K562 (cell line): ENCODE data around the gene SPEF1. TPM values are rescaled to one million over a fixed set of nuclear protein-coding genes. Genes with fewer than 3 reads are reported as not detected.

Experiments used
- CBFA2T2 ChIP-seq: fragments of 450-650 bp; conservative IDR thresholded peaks from 2 replicates; pipeline ENCODE4 v1.6.1; 2017; ENCODE audit warnings: mild to moderate bottlenecking
- CBX1 ChIP-seq: sonication (generic); IDR thresholded peaks from 2 replicates; pipeline ENCODE4 v1.6.1; 2016; ENCODE audit warnings: antibody characterized with exemption, low read depth, mild to moderate bottlenecking
- EWSR1 ChIP-seq: fragments of 450-650 bp; IDR thresholded peaks from 2 replicates; pipeline ENCODE4 v1.6.1; 2018; ENCODE audit warnings: borderline replicate concordance, mild to moderate bottlenecking, low read depth, moderate library complexity; ENCODE audit not compliant: partially characterized antibody
- GTF2A2 ChIP-seq: IDR thresholded peaks from 2 replicates; pipeline ENCODE4 v1.6.1; 2016; ENCODE audit warnings: mild to moderate bottlenecking, missing genetic modification characterization, missing compliant biosample characterization
- HNRNPK ChIP-seq: fragments of 200-400 bp; formaldehyde crosslinking; IDR thresholded peaks from one replicate; pipeline ENCODE4 v1.6.1; 2018; ENCODE audit warnings: mild to moderate bottlenecking, low read depth, low read length; ENCODE audit not compliant: poor library complexity, severe bottlenecking
- MCM2 ChIP-seq: fragments of 450-650 bp; IDR thresholded peaks from 2 replicates; pipeline ENCODE4 v1.6.1; 2017; ENCODE audit warnings: low read depth, mild to moderate bottlenecking
- MYC ChIP-seq, 2 experiments: fragments of 250-450 bp in 1 of 2; sonication (Bioruptor Pico) in 1 of 2; IDR thresholded peaks; 2 replicates each; pipeline versions ENCODE4 v1.5.1 to v1.6.1; 2012 to 2021; ENCODE audit warnings: low read depth in 2 of 2, borderline replicate concordance in 1 of 2, improper control_type of control experiment in 1 of 2, low read length in 1 of 2, mild to moderate bottlenecking in 1 of 2, moderate library complexity in 1 of 2
- NFIX ChIP-seq: fragments of 250-450 bp; sonication (Bioruptor Pico); IDR thresholded peaks from 2 replicates; pipeline ENCODE4 v1.4.0; 2020; ENCODE audit warnings: low read depth, mild to moderate bottlenecking, moderate library complexity
- NR2C2 ChIP-seq, 2 experiments: fragments of 200-800 bp in 1 of 2; sonication (Bioruptor generic) in 1 of 2; sonication (generic) in 1 of 2; formaldehyde crosslinking in 1 of 2; IDR thresholded peaks; 2 replicates each; pipeline versions ENCODE4 v1.6.1 to v1.8.0; 2016 to 2022; ENCODE audit warnings: mild to moderate bottlenecking in 1 of 2, missing compliant biosample characterization in 1 of 2, missing genetic modification characterization in 1 of 2, missing genetic modification reagents in 1 of 2
- POLR2B ChIP-seq: fragments of 450-650 bp; IDR thresholded peaks from 2 replicates; pipeline ENCODE4 v1.6.1; 2018; ENCODE audit warnings: low read depth; ENCODE audit not compliant: partially characterized antibody
- RBFOX2 ChIP-seq: fragments of 200-400 bp; formaldehyde crosslinking; IDR thresholded peaks from 2 replicates; pipeline ENCODE4 v1.6.1; 2017; ENCODE audit warnings: low read depth, mild to moderate bottlenecking, low read length, moderate library complexity
- TAF1 ChIP-seq: IDR thresholded peaks from 2 replicates; pipeline ENCODE4 v1.6.1; 2011; ENCODE audit warnings: mild to moderate bottlenecking, low read length, moderate library complexity; ENCODE audit not compliant: insufficient read depth, control insufficient read depth, severe bottlenecking; ENCODE audit errors: extremely low read depth
- TAF9B ChIP-seq: fragments of 450-650 bp; IDR thresholded peaks from 2 replicates; pipeline ENCODE4 v1.6.1; 2018; ENCODE audit warnings: mild to moderate bottlenecking; ENCODE audit not compliant: partially characterized antibody
- ZNF263 ChIP-seq: sonication (generic); formaldehyde crosslinking; IDR thresholded peaks from 2 replicates; pipeline ENCODE4 v1.8.0; 2022; ENCODE audit warnings: mild to moderate bottlenecking, missing genetic modification reagents, borderline replicate concordance
- polyA plus RNA-seq, 8 experiments: library from polyadenylated mRNA; depleted of rRNA in 4 of 8; stranded (reverse) in 5 of 8; unstranded in 3 of 8; fragments of >200 nt; fragmentation: Nextera tagmentation in 2 of 8; fragmentation: Illumina TruSeq in 1 of 8; extraction: Ambion mirVana in 2 of 8; extraction: Trizol in 1 of 8; gene quantifications; 2 replicates each; pipeline versions ENCODE4 v1.2.1 to v1.2.3, GENCODE V29; 2011 to 2014; ENCODE audit warnings: inconsistent platforms in 1 of 8, missing spikeins in 1 of 8
- total RNA-seq, 7 experiments: library from RNA; depleted of rRNA in 6 of 7; stranded (reverse); fragments of >200 nt in 6 of 7; fragmentation: Illumina TruSeq in 2 of 7; extraction: Trizol in 2 of 7; gene quantifications; 2 replicates each; pipeline versions ENCODE4 v1.2.1 to v1.2.3, GENCODE V29; 2011 to 2021; ENCODE audit warnings: low replicate concordance in 1 of 7
- TF ChIP-seq, protein P1 (sequence below), 3 experiments: fragments of 200-800 bp in 1 of 3; sonication (Bioruptor generic) in 1 of 3; sonication (generic) in 1 of 3; formaldehyde crosslinking in 1 of 3; IDR thresholded peaks; 2 replicates each; pipeline versions ENCODE4 v1.6.1 to v1.8.0; 2016 to 2022; ENCODE audit warnings: mild to moderate bottlenecking in 2 of 3, missing compliant biosample characterization in 2 of 3, missing genetic modification characterization in 2 of 3, missing genetic modification reagents in 1 of 3
- TF ChIP-seq, protein P2 (sequence below): sonication (generic); formaldehyde crosslinking; IDR thresholded peaks from 2 replicates; pipeline ENCODE4 v1.8.0; 2022; ENCODE audit warnings: mild to moderate bottlenecking, missing genetic modification reagents, borderline replicate concordance

SPEF1 gene
- total and polyA plus RNA-seq, 9 of the 15 experiments (the other 6 are each of a cell fraction or from before 2014, with no cell fraction given), result not detected

DNA sequence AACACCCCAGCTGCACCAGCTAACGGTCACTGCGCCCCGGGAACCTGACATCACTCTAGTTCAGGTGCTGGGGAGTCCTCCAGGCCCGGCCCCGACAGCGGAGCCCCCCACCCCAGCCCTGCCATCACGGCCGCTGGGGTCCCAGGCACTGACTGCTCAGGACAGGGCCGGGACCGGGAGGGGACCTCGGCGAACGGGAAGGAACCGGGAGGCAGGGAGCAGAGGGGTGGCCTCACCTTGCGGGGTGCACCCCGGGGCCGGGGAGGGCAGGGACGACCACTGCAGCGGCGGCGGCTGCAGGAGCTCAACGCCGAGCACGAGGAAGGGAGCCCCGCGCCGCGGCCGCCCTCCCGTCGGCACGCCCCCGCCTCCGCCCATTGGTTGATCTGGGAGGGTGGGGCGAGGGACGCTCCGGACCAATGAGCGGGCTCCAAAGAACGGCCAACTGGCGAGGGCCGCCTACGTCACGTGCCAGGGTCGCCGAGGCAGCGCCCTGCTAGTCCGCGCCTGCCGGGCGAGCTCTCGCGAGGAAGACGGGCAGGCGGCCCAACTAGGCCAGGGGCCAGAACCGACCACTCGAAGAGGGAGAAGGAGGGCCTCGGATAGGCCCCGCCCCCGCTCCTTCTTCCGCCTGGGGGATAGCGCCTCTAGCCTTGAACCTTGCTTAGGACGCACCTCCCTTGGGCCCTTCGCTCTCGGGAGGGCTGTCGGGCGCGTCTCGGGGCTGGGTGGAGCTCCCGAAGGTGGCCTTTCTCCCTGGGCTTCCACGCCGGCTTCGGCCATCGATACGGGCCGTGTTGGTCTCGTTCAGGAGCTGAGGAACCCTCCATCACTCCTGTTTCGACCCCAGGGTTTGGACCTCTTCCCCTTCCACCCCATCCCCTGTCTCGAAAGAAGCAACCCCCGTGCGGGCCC lies 13.6 kb downstream of the SPEF1 start, which contains the start of gene ADISSP (continued):
- peak; percentile 25 for TF ChIP-seq TAF1
- TF ChIP-seq CBFA2T2, result peak; percentile 63
- TF ChIP-seq, protein P1, sequence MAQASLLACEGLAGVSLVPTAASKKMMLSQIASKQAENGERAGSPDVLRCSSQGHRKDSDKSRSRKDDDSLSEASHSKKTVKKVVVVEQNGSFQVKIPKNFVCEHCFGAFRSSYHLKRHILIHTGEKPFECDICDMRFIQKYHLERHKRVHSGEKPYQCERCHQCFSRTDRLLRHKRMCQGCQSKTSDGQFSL (CRISPR knock-in tag; IDR thresholded peaks at IDR 0.05), result peak; percentile 52; the same call in 1 of the 2 replicates
- TF ChIP-seq, protein P1 (tag; IDR thresholded peaks at IDR 0.05), result no peak
- 0 out of 2 replicates have a peak, but pooled peaks have one; percentile 40 for TF ChIP-seq ZNF263 (CRISPR knock-in tag)
- TF ChIP-seq NR2C2 (CRISPR knock-in tag; IDR thresholded peaks at IDR 0.05), result no peak
- TF ChIP-seq NR2C2 (tag; IDR thresholded peaks at IDR 0.05), result peak; percentile 77
- TF ChIP-seq GTF2A2 (tag), result no peak
- TF ChIP-seq EWSR1, result no peak
- peak; percentile 10 for TF ChIP-seq TAF9B
- TF ChIP-seq CBX1, result 0 out of 2 replicates have a peak, but pooled peaks have one; percentile 46
- no peak for TF ChIP-seq HNRNPK
- TF ChIP-seq, protein P2, sequence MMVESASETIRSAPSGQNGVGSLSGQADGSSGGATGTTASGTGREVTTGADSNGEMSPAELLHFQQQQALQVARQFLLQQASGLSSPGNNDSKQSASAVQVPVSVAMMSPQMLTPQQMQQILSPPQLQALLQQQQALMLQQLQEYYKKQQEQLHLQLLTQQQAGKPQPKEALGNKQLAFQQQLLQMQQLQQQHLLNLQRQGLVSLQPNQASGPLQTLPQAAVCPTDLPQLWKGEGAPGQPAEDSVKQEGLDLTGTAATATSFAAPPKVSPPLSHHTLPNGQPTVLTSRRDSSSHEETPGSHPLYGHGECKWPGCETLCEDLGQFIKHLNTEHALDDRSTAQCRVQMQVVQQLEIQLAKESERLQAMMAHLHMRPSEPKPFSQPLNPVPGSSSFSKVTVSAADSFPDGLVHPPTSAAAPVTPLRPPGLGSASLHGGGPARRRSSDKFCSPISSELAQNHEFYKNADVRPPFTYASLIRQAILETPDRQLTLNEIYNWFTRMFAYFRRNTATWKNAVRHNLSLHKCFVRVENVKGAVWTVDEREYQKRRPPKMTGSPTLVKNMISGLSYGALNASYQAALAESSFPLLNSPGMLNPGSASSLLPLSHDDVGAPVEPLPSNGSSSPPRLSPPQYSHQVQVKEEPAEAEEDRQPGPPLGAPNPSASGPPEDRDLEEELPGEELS, result peak; percentile 82; the same call in 1 of the 2 replicates
- no peak for TF ChIP-seq MCM2
- TF ChIP-seq MYC (IDR thresholded peaks at IDR 0.05; ENCODE audit: low read depth, low read length), result peak; percentile 55; the same call in 1 of the 2 replicates
- TF ChIP-seq MYC (CRISPR knock-in tag; IDR thresholded peaks at IDR 0.05; ENCODE audit: borderline replicate concordance, low read depth), result peak; percentile 34; the same call in 1 of the 2 replicates
- no peak for TF ChIP-seq NFIX
- no peak for TF ChIP-seq POLR2B
- TF ChIP-seq RBFOX2, result peak; percentile 75
